Inferior parietal cortex (tissue), 1 donor: ENCODE results near the gene ZNF12.
"Not testable (repeated sequence)": the region's sequence is repeated elsewhere in the genome, so short reads cannot be mapped to it uniquely, and the experiment has no call there.

Experiments used
- DNase-seq: peaks from one replicate; pipeline ENCODE4 v3.0.0-alpha.2; 2016; ENCODE audit errors: extremely low spot score

The ZNF12 gene

GRCh38 chr7:6691609-6692106 lies 15.1 kb downstream of the ZNF12 start:
- DNase-seq = no peak

DNA sequence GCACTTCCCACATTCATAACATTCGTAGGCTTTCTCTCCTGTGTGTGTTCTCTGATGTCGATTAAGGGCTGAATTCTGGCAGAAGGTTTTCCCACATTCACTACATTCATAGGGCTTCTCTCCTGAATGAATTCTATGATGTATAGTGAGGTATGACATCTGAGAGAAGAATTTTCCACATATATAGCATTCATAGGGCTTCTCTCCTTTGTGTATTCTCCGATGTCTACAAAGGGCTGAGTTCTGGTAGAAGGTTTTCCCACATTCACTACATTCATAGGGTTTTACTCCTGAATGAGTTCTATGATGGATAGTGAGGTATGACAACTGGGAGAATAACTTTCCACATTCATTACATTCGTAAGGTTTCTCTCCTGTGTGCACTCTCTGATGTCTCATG lies 15.6 kb downstream of the ZNF12 start:
- no peak for DNase-seq

DNA sequence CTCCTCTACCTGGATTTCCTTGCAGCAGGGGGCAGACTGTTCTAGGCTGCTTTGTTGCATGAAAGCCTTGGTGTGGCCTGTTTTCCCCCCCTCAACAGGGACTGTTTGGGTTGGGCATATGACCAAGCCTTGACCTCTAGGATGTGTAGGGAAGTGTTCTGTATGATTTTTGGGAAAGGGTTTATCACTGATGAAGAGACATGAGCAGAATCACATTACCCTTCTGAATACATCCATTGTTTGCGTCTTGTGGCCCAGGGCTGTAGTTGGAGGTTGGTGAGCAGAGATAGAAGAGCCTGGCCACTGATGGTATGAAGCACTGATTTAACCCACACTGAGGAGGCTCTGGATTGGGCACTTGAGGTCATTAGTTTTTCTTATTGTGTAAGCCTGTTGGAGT lies 26.6 kb downstream of the ZNF12 start:
- DNase-seq = no peak

DNA sequence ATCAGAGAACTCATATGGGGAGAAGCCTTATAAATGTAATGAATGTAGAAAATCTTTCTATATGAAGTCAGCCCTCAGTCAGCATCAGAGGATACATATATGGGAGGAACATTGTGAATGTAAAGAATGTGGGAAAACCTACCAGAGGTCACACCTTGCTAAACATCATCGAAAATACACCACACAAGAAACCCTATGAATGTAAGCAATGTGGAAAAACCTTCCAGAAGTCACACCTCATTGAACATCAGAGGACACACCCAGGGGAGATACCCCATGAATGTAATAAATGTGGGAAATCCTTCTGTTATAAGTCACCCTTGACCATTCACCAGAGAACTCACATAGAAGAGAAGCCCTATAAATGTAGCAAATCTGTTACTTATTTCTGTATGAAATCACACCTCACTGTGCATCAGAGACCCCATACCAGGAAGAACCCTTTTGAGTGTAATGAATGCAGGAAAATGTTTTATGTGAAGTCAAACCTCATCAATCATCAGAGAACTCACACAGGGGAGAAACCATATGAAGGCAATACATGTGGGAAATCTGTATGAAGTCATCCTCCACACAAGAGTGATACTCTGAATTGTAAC lies 30.8 kb downstream of the ZNF12 start:
- no peak for DNase-seq

DNA sequence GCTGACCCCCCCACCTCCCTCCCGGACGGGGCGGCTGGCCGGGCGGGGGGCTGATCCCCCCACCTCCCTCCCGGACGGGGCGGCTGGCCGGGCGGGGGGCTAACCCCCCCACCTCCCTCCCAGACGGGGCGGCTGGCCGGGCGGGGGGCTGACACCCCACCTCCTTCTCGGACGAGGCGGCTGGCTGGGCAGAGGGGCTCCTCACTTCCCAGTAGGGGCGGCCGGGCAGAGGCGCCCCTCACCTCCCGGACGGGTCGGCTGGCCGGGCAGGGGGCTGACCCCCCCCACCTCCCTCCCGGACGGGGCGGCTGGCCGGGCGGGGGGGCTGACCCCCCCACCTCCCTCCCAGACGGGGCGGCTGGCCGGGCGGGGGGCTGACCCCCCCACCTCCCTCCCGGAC lies 35.9 kb downstream of the ZNF12 start:
- DNase-seq = not testable (repeated sequence)

GRCh38 chr7:6658618-6659345 lies 48.0 kb downstream of the ZNF12 start:
- no peak for DNase-seq

DNA sequence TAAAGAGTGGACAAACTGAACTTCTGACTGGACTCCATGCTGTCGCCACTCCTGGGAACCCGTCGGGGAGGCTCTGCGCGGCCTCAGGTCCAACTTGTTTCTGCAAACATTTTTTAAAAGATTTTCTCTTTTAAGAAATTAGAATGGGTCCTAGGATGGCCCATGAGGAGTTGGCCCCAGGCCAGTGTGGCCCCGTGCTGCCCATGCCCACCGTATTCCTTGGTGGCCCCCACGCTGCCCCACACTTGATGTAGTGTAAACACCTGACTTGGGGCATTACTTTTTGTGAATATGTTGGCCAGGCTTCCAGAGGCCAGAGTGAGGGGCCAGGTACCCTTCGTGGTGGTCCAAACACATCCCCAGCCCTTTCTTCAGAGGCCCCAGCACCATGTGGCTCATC lies 50.3 kb downstream of the ZNF12 start:
- DNase-seq = no peak

DNA sequence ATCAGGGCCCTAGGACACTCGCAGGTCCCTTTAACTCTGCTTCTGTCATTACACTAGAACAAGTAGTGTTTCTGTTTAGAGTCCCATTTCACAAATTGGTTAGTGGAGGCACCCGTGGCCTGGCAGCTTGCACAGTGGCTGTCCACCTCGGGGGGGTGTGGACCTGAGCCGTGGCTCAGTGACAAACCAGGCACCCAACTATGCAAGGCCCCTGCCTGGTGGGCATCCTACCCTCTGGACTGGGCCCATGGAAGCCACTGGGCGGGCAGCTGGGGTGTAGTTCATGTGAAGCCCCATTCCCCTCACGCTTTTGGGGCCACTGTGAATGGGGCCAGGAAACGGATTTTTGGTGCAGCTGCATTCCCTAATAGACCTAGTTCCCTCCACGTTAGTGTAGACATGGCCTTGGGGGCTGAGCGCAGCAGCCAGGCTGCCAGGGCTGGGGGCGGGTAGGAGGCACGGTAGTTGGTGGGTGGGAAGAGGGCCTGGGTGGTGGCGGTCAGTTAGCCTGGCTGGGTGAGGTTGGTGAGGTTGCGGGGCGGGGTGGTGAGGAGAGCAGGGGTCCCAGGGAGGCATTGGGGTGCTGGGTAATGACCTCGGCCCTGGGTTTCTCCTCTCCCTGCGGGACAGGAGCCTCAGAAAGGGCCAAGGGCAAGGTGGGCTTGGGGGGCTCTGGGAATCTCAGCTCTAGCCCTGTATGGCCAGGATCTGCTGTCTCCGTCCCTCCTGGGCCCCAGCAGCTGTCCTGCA lies 50.9 kb downstream of the ZNF12 start:
- no peak for DNase-seq

GRCh38 chr7:6654842-6655610 lies 51.7 kb downstream of the ZNF12 start:
- no peak for DNase-seq

GRCh38 chr7:6654113-6654841 lies 52.5 kb downstream of the ZNF12 start:
- DNase-seq = no peak

DNA sequence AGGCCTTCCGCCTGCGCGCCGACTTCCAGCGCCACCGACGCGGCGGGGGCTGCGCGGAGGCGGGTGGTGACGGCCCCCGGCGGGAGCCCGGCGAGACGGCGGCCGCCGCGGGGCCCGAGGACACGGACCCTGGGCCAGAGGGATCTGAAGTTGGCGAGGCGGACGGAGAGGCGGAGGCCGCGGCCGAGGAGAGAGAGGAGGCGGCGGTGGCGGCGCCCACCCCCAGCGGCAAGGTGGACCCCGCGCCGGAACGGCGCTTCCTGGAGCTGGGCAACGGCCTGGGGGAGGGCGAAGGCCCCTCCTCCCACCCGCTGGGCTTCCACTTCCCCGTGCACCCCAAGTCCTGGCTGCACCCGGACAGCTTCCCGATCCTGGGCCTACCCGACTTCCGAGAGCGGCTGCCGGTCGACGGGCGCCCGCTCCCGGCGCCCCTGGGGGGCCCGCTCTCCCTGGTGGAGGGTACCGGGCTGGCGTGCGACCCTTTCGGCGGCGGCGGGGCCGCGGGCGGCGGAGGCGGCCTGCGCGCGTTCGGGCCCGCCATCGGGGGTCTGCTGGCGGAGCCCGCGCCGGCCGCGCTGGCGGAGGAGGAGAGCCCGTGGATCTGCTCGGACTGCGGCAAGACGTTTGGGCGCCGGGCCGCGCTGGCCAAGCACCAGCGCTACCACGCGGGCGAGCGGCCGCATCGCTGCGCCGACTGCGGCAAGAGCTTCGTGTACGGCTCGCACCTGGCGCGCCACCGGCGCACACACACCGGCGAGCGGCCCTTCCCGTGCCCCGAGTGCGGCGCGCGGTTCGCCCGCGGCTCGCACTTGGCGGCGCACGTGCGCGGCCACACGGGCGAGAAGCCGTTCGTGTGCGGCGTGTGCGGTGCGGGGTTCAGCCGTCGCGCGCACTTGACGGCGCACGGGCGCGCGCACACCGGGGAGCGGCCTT lies 53.4 kb downstream of the ZNF12 start:
- DNase-seq = no peak

- no peak for DNase-seq
Observed at GRCh38 chr7:6652446-6653011, 54.2 kb downstream of the ZNF12 start.

DNA sequence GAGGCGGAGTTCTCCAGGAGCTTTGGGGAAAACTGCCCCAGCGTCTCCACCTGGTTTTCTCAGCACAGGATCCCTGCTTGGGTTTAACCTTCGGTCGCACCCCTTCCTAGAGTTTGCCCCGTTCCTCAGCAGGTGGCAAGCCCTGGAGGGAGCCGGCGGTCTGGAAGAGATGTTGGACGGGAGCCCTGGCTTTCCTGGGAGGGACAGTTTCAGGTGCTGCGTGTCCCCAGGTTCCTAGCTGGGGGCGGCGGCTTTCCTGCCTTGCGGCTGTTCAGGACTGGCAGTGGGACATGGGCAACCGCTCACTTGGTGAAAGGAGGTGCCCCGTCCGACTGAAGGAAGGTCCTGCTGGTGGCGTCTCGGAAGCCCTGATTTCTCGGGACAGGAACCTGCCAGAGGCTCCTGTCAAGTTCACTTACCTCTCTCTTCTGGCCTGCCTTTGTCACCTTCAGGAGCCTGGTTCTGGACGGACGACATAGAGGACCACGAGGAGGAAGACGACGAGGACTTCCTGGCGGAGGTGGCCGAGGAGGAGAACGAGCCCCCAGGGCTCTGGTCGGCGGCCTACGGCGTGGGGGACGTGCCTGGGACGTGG lies 54.8 kb downstream of the ZNF12 start:
- no peak for DNase-seq

GRCh38 chr7:6650521-6651011 lies 56.2 kb downstream of the ZNF12 start:
- DNase-seq = no peak

DNA sequence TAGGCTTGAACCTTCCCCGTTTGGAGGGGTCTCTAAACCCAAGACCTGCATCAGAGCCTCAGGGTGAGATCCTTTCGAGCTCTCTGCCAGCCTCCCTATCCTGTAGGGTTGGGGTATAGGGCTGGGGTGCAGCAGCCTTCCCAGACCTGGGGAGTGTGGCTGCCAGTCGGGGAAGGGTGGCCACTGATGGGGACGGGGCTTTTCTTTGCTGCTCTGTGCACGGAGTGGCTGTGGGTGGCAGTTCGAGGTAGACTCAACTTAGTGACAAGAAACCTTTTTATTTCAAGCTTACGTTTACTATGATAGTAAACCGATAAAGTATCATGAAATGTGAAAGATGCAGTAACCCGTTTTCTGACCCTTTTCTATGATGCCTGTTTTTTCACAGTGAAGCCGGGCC lies 56.7 kb downstream of the ZNF12 start:
- DNase-seq = no peak

GRCh38 chr7:6649241-6649961 lies 57.3 kb downstream of the ZNF12 start:
- no peak for DNase-seq

- no peak for DNase-seq
Observed at GRCh38 chr7:6648815-6649104, 58.0 kb downstream of the ZNF12 start.

DNA sequence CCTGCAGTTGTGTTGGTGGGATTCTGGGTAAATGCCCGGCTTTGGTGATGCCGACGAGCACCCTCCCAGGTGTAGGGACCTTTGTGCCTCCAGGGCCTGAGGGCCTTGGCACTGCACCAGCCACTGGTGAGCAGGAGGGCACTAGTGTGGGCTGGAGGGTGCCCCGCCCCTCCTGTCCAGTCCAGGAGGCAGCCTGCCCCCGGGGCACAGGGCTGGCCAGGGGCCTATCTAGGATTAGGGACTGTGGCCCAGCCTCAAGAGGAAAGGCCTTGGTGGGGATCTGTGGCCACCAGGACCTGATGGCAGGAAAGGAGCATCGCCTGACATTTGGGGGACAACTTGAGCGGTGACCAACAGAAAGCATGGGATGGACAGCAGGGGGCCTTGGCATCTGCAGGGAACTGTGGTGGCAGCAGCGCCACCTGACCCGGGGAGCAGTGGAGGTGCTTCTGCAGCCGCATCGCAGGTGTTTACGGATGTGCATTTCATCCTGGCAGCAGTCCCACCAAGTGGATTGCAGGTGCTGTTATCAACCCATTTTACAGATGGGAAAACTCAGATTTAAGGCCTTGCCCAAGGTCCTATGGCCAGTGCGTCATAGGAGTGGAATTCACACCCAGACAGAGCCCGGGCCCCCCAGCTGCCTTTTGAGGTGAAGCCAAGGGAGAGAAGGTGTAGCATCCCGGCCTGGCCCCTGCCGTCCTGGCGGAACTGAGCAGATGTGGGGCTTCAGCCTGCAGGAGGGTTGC lies 58.5 kb downstream of the ZNF12 start:
- DNase-seq = no peak
